ENCODE results near the gene SLC10A4. TPM values are rescaled to one million over a fixed set of nuclear protein-coding genes. Genes with fewer than 3 reads are reported as not detected.

SLC10A4 gene
- total RNA-seq, 1 donor from 2014 or later = 7.1 TPM

DNA sequence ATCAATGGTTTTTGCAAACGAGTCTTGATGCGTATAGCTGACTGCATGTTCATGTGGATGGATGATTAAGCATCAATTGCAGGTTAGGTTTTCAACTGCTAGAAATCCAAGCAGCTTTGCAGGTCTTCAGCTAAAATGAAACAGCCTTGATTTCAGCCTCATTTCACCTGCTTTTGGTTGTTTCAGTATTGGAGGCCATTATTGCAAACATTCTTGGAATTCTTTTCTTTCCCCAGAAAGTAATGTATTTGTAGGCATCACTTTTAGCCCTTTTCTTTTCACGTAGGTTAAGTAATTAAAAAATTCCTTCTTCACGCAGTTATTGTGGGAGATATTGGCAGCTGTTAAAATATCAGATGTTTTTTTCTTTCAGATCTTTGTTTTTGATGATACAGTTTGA lies 15.8 kb downstream of the SLC10A4 start:
- Mint-ChIP-seq H3K27me3 (ENCODE audit: unreplicated experiment) (no peaks in the 10 kb centered on the region), H3K9me3 (ENCODE audit: unreplicated experiment) (peaks cover 2% of the 10 kb centered on the region), H3K4me1 (ENCODE audit: low read depth, unreplicated experiment) (peaks cover 1% of the 10 kb centered on the region), H3K36me3 (ENCODE audit: unreplicated experiment) (peaks cover 4% of the 10 kb centered on the region), H3K4me3 (ENCODE audit: unreplicated experiment) (no peak overlapping the region), H3K27ac (ENCODE audit: unreplicated experiment) (no peak overlapping the region)
- TF ChIP-seq, protein P1, sequence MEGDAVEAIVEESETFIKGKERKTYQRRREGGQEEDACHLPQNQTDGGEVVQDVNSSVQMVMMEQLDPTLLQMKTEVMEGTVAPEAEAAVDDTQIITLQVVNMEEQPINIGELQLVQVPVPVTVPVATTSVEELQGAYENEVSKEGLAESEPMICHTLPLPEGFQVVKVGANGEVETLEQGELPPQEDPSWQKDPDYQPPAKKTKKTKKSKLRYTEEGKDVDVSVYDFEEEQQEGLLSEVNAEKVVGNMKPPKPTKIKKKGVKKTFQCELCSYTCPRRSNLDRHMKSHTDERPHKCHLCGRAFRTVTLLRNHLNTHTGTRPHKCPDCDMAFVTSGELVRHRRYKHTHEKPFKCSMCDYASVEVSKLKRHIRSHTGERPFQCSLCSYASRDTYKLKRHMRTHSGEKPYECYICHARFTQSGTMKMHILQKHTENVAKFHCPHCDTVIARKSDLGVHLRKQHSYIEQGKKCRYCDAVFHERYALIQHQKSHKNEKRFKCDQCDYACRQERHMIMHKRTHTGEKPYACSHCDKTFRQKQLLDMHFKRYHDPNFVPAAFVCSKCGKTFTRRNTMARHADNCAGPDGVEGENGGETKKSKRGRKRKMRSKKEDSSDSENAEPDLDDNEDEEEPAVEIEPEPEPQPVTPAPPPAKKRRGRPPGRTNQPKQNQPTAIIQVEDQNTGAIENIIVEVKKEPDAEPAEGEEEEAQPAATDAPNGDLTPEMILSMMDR (IDR thresholded peaks at IDR 0.05; ENCODE audit: partially characterized antibody, unreplicated experiment) = no peak
- no peak for DNase-seq

DNA sequence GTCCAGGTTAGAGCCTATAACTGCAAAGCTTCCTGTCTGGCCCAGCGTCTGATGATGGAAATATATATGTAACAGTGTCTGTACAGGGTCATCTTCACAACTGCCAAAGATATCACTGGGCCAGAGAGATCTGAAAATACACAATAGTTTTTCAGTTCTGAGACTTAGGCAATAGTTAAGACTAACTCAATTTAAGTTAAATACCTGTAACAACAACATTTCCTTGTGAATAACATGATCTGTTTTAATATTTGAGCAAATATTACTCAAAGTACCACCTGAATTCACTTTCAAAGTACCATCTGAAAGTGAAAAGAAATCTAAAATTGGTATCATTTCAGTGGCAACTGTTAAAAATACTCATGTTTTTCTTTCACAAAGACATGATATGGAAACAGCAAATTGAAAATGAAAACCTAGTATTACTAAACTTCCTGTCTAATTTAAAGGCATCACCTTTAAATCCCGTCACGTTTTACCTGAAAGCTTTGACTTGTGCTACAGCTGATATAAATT lies 16.5 kb downstream of the SLC10A4 start:
- Mint-ChIP-seq H3K9me3 (ENCODE audit: unreplicated experiment) (peaks cover 2% of the 10 kb centered on the region), H3K4me3 (ENCODE audit: unreplicated experiment) (no peak overlapping the region), H3K27me3 (ENCODE audit: unreplicated experiment) (no peaks in the 10 kb centered on the region), H3K27ac (ENCODE audit: unreplicated experiment) (no peak overlapping the region), H3K36me3 (ENCODE audit: unreplicated experiment) (no peaks in the 10 kb centered on the region), H3K4me1 (ENCODE audit: low read depth, unreplicated experiment) (no peaks in the 10 kb centered on the region)
- no peak for DNase-seq
- TF ChIP-seq, protein P1 (IDR thresholded peaks at IDR 0.05; ENCODE audit: partially characterized antibody, unreplicated experiment) = no peak

DNA sequence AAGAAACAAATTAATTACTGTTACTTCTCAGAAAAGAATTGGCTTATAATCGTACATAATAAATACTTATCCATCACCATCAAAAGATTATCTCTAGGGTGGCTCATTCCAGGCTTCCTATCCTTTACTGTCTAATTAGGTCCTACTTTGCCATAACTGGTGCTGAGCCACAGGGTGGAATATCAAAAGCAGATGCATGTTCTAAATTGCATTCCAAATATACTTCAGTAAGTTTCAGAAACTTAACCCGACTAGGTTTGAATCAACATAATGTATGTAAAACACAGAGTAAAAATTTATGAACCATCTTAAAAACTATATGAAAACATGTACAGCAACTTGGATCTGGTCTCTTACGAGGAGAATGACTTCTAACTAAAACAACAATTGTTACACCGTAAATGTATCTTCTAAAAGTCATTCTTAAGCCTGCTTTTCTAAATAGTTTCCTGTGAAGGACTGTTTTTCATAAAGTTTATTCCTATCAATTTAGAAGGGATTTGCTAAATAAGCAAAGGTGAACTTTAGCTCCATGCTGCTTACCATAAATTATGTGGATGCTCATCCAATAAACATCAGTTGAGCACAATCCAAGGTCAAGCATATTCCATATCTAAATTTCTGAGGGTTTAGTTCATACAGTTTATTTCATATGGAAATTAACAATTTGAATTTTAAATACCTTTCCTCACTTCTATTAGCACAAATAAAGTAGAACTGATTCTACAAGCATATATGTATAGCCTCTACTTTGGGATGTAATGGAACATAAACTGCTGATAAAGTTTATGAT lies 20.3 kb downstream of the SLC10A4 start:
- no peak for DNase-seq
- TF ChIP-seq, protein P1 (IDR thresholded peaks at IDR 0.05; ENCODE audit: partially characterized antibody, unreplicated experiment) = no peak
- Mint-ChIP-seq H3K9me3 (ENCODE audit: unreplicated experiment) (no peaks in the 10 kb centered on the region), H3K4me3 (ENCODE audit: unreplicated experiment) (no peak overlapping the region), H3K4me1 (ENCODE audit: low read depth, unreplicated experiment) (no peaks in the 10 kb centered on the region), H3K27ac (ENCODE audit: unreplicated experiment) (no peak overlapping the region), H3K27me3 (ENCODE audit: unreplicated experiment) (peaks cover 3% of the 10 kb centered on the region), H3K36me3 (ENCODE audit: unreplicated experiment) (no peaks in the 10 kb centered on the region)

DNA sequence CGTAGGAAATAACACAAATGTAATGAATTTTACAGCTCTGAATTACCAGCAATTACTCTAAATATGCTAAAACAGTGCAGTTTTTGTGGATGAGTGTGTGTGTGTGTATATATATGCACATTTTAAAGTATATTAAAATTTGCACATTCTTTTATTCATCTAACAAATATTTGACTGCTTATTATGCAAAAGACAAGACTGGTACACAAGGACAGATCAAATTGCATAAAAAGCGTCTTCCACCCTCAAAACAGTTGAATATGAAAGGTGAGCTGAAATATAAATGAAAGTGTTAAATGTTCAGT lies 20.8 kb downstream of the SLC10A4 start:
- Mint-ChIP-seq H3K27ac (ENCODE audit: unreplicated experiment) (no peak overlapping the region), H3K4me3 (ENCODE audit: unreplicated experiment) (no peak overlapping the region), H3K36me3 (ENCODE audit: unreplicated experiment) (no peaks in the 10 kb centered on the region), H3K27me3 (ENCODE audit: unreplicated experiment) (peaks cover 3% of the 10 kb centered on the region), H3K4me1 (ENCODE audit: low read depth, unreplicated experiment) (no peaks in the 10 kb centered on the region), H3K9me3 (ENCODE audit: unreplicated experiment) (no peaks in the 10 kb centered on the region)
- no peak for DNase-seq
- TF ChIP-seq, protein P1 (IDR thresholded peaks at IDR 0.05; ENCODE audit: partially characterized antibody, unreplicated experiment) = no peak

DNA sequence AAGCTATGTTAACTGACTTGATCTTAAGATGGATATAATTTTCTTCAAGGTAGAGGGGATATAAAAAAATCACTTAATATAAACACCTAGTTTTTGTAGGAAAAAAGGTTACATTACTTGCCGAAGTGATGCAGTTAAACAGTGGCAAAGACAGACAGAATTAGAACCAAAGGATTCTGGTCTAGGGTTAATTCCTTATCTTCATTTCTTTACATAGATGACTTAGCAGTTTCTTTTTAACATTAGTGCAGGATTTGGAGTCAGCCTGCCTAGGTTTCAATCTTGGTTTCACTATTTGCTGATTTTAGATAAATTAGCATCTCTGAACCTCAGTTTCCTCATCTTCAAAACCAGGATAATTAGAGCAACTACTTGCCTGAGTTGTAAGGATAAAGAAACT lies 21.2 kb downstream of the SLC10A4 start:
- Mint-ChIP-seq H3K9me3 (ENCODE audit: unreplicated experiment) (no peaks in the 10 kb centered on the region), H3K4me1 (ENCODE audit: low read depth, unreplicated experiment) (no peaks in the 10 kb centered on the region), H3K36me3 (ENCODE audit: unreplicated experiment) (no peaks in the 10 kb centered on the region), H3K27ac (ENCODE audit: unreplicated experiment) (no peak overlapping the region), H3K4me3 (ENCODE audit: unreplicated experiment) (no peak overlapping the region), H3K27me3 (ENCODE audit: unreplicated experiment) (peaks cover 3% of the 10 kb centered on the region)
- TF ChIP-seq, protein P1 (IDR thresholded peaks at IDR 0.05; ENCODE audit: partially characterized antibody, unreplicated experiment) = no peak
- DNase-seq = no peak
